OCI-LY3 (cell line): ENCODE results near the gene ANGPTL1.

ENCODE experiments used
- CTCF ChIP-seq: fragments of 200-600, 300-600 bp; sonication (generic); IDR thresholded peaks from 2 replicates; pipeline ENCODE4 v1.5.1; 2014; ENCODE audit warnings: antibody characterized with exemption, low read length, low read depth
- EZH2phosphoT487 ChIP-seq: fragments of 200-600 bp; shearing (Covaris generic); IDR thresholded peaks from 2 replicates; pipeline ENCODE4 v1.6.1; 2018; ENCODE audit warnings: antibody characterized with exemption, mixed run types, low read depth

- no peak for TF ChIP-seq CTCF
- TF ChIP-seq EZH2phosphoT487: no peak
These were observed 60.3 kb downstream of the ANGPTL1 start for GRCh38 chr1:178810585-178810984.
